Measurements from ENCODE around the gene LRRC59. TPM values are rescaled to one million over a fixed set of nuclear protein-coding genes. Genes with fewer than 3 reads are reported as not detected.
A peak's percentile ranks its signal among the peaks of the same experiment; 100 is the strongest.

LRRC59 gene
- total RNA-seq, 2 experiments from 2014 or later = 45.1 to 51.5 TPM

- no peaks in the 10 kb centered on the region for H3K9me3 Mint-ChIP-seq
- TF ChIP-seq CTCF (IDR thresholded peaks at IDR 0.05) = no peak
- H3K4me1 Mint-ChIP-seq (ENCODE audit: low read depth) = peaks cover 20% of the 10 kb centered on the region
- H3K27ac ChIP-seq (ENCODE audit: low read depth in 1 of 2, low read length in 2 of 2) = no peak overlapping the region
- H3K9me3 ChIP-seq (ENCODE audit: control insufficient read depth in 1 of 2, insufficient read depth in 1 of 2, low read length in 2 of 2) = no peaks in the 10 kb centered on the region
- ATAC-seq (ENCODE audit: poor library complexity) (no peak), DNase-seq (no peak)
- H3K4me1 ChIP-seq (ENCODE audit: insufficient read depth, low read length) = peaks cover 3% of the 10 kb centered on the region
- peaks cover 37% of the 10 kb centered on the region for H3K36me3 ChIP-seq (ENCODE audit: insufficient read depth, low read length)
- H3K4me3 Mint-ChIP-seq = no peak overlapping the region
- intact Hi-C loops (cut with DNase I, micrococcal nuclease) = no loop called here
- H3K27ac Mint-ChIP-seq = no peak overlapping the region
- peaks cover 55% of the 10 kb centered on the region for H3K36me3 Mint-ChIP-seq (ENCODE audit: low read depth)
- H3K27me3 Mint-ChIP-seq = no peaks in the 10 kb centered on the region
- CTCF ChIA-PET = interaction anchor here (1.3 kb wide), 1 partner anchor 9 kb away, joined by 4 read pairs; no protein-coding TSS in a partner anchor
- POLR2A ChIA-PET = interaction anchor here (0.9 kb wide), 1 partner anchor 9 kb away, joined by 3 read pairs; no protein-coding TSS in a partner anchor
- no peaks in the 10 kb centered on the region for H3K27me3 ChIP-seq (ENCODE audit: control insufficient read depth in 1 of 2, insufficient read depth in 2 of 2, low read length in 2 of 2)
- no peak overlapping the region for H3K4me3 ChIP-seq (ENCODE audit: low read length)
Measured at GRCh38 chr17:50352693-50353599, 44.4 kb downstream of the LRRC59 start.

GRCh38 chr17:50352072-50352692 is 45.1 kb downstream of the LRRC59 start:
- Mint-ChIP-seq H3K27me3 (no peaks in the 10 kb centered on the region), H3K36me3 (ENCODE audit: low read depth) (peaks cover 49% of the 10 kb centered on the region), H3K4me3 (no peak overlapping the region), H3K27ac (no peak overlapping the region), H3K4me1 (ENCODE audit: low read depth) (peaks cover 28% of the 10 kb centered on the region), H3K9me3 (no peaks in the 10 kb centered on the region)
- CTCF ChIA-PET = interaction anchor here (1.3 kb wide), 1 partner anchor 10 kb away, joined by 4 read pairs; no protein-coding TSS in a partner anchor
- no peak overlapping the region for H3K27ac ChIP-seq (ENCODE audit: low read depth in 1 of 2, low read length in 2 of 2)
- no peak overlapping the region for H3K4me3 ChIP-seq (ENCODE audit: low read length)
- no peaks in the 10 kb centered on the region for H3K27me3 ChIP-seq (ENCODE audit: control insufficient read depth in 1 of 2, insufficient read depth in 2 of 2, low read length in 2 of 2)
- no peaks in the 10 kb centered on the region for H3K9me3 ChIP-seq (ENCODE audit: control insufficient read depth in 1 of 2, insufficient read depth in 1 of 2, low read length in 2 of 2)
- POLR2A ChIA-PET = interaction anchor here (0.9 kb wide), 1 partner anchor 10 kb away, joined by 3 read pairs; no protein-coding TSS in a partner anchor
- DNase-seq = peak in 1 of 14 experiments; percentile 7
- H3K36me3 ChIP-seq (ENCODE audit: insufficient read depth, low read length) = peaks cover 33% of the 10 kb centered on the region
- H3K4me1 ChIP-seq (ENCODE audit: insufficient read depth, low read length) = peaks cover 10% of the 10 kb centered on the region
- intact Hi-C loops (cut with DNase I, micrococcal nuclease) = no loop called here
- ATAC-seq (ENCODE audit: poor library complexity) = no peak
- TF ChIP-seq CTCF (IDR thresholded peaks at IDR 0.05) = no peak

GRCh38 chr17:50350733-50351132 is 46.6 kb downstream of the LRRC59 start:
- DNase-seq = no peak
- no peak overlapping the region for H3K27ac ChIP-seq (ENCODE audit: low read depth in 1 of 2, low read length in 2 of 2)
- TF ChIP-seq CTCF (IDR thresholded peaks at IDR 0.05) = no peak
- POLR2A ChIA-PET = no interaction called here
- peaks cover 38% of the 10 kb centered on the region for H3K36me3 Mint-ChIP-seq (ENCODE audit: low read depth)
- ATAC-seq (ENCODE audit: poor library complexity) = no peak
- peaks cover 18% of the 10 kb centered on the region for H3K4me1 ChIP-seq (ENCODE audit: insufficient read depth, low read length)
- intact Hi-C loops (cut with DNase I, micrococcal nuclease) = no loop called here
- no peaks in the 10 kb centered on the region for H3K27me3 Mint-ChIP-seq
- H3K27ac Mint-ChIP-seq = peak overlapping the region; percentile 39
- CTCF ChIA-PET = no interaction called here
- H3K36me3 ChIP-seq (ENCODE audit: insufficient read depth, low read length) = peaks cover 18% of the 10 kb centered on the region
- H3K4me3 ChIP-seq (ENCODE audit: low read length) = no peak overlapping the region
- H3K4me3 Mint-ChIP-seq = peak overlapping the region; percentile 31
- no peaks in the 10 kb centered on the region for H3K27me3 ChIP-seq (ENCODE audit: control insufficient read depth in 1 of 2, insufficient read depth in 2 of 2, low read length in 2 of 2)
- H3K9me3 Mint-ChIP-seq = no peaks in the 10 kb centered on the region
- H3K4me1 Mint-ChIP-seq (ENCODE audit: low read depth) = peaks cover 36% of the 10 kb centered on the region
- H3K9me3 ChIP-seq (ENCODE audit: control insufficient read depth in 1 of 2, insufficient read depth in 1 of 2, low read length in 2 of 2) = no peaks in the 10 kb centered on the region
